HG02610 (cell line): ENCODE results near the gene ITGB5.

Source experiments
- ATAC-seq: cut with Tn5 transposase; IDR thresholded peaks from one replicate; pipeline ENCODE4 v1.9.1; 2021; ENCODE audit warnings: mild to moderate bottlenecking, moderate library complexity; ENCODE audit not compliant: unreplicated experiment

ITGB5 gene

GRCh38 chr3:124816206-124816605, 71.0 kb downstream of the ITGB5 start:
- no peak for ATAC-seq

- ATAC-seq = no peak
Observed at GRCh38 chr3:124815781-124816180, 71.4 kb downstream of the ITGB5 start.

- ATAC-seq = no peak
Observed at GRCh38 chr3:124814620-124815421, 72.3 kb downstream of the ITGB5 start.

- no peak for ATAC-seq
Observed at GRCh38 chr3:124813541-124813940, 73.6 kb downstream of the ITGB5 start.

- no peak for ATAC-seq
Observed at GRCh38 chr3:124812291-124813265, 74.6 kb downstream of the ITGB5 start.

GRCh38 chr3:124811436-124811835, 75.7 kb downstream of the ITGB5 start:
- ATAC-seq = no peak

- ATAC-seq = no peak
Observed at GRCh38 chr3:124810970-124811369, 76.2 kb downstream of the ITGB5 start.

- ATAC-seq = no peak
Observed at GRCh38 chr3:124809039-124809438, 78.1 kb downstream of the ITGB5 start.

GRCh38 chr3:124805671-124806070, 81.5 kb downstream of the ITGB5 start:
- no peak for ATAC-seq

- no peak for ATAC-seq
Observed at GRCh38 chr3:124804875-124805274, 82.3 kb downstream of the ITGB5 start.

- no peak for ATAC-seq
Observed at GRCh38 chr3:124802702-124803101, 84.5 kb downstream of the ITGB5 start.

- ATAC-seq = no peak
Observed at GRCh38 chr3:124802061-124802698, 85.0 kb downstream of the ITGB5 start.

GRCh38 chr3:124800511-124801258, 86.5 kb downstream of the ITGB5 start:
- ATAC-seq = no peak

- ATAC-seq = no peak
Observed at GRCh38 chr3:124800076-124800475, 87.1 kb downstream of the ITGB5 start.

GRCh38 chr3:124799676-124800075, 87.5 kb downstream of the ITGB5 start:
- ATAC-seq = no peak

GRCh38 chr3:124797426-124797945, 89.7 kb downstream of the ITGB5 start:
- ATAC-seq = no peak

- no peak for ATAC-seq
Observed at GRCh38 chr3:124796477-124796876, 90.7 kb downstream of the ITGB5 start.

GRCh38 chr3:124793054-124793739, 94.0 kb downstream of the ITGB5 start:
- no peak for ATAC-seq

GRCh38 chr3:124792341-124793040, 94.7 kb downstream of the ITGB5 start:
- ATAC-seq = no peak
